ENCODE data around the gene PKLR.
A peak's percentile ranks its signal among the peaks of the same experiment; 100 is the strongest.

PKLR gene

GRCh38 chr1:155242805-155243358 is 58.4 kb downstream of the PKLR start:
- TF ChIP-seq POLR2AphosphoS5 (IDR thresholded peaks at IDR 0.05; ENCODE audit: low read depth), result no peak
- TF ChIP-seq, protein P1, sequence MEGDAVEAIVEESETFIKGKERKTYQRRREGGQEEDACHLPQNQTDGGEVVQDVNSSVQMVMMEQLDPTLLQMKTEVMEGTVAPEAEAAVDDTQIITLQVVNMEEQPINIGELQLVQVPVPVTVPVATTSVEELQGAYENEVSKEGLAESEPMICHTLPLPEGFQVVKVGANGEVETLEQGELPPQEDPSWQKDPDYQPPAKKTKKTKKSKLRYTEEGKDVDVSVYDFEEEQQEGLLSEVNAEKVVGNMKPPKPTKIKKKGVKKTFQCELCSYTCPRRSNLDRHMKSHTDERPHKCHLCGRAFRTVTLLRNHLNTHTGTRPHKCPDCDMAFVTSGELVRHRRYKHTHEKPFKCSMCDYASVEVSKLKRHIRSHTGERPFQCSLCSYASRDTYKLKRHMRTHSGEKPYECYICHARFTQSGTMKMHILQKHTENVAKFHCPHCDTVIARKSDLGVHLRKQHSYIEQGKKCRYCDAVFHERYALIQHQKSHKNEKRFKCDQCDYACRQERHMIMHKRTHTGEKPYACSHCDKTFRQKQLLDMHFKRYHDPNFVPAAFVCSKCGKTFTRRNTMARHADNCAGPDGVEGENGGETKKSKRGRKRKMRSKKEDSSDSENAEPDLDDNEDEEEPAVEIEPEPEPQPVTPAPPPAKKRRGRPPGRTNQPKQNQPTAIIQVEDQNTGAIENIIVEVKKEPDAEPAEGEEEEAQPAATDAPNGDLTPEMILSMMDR (IDR thresholded peaks at IDR 0.05; ENCODE audit: insufficient read depth, low read length), result no peak
- no peak for TF ChIP-seq SPI1 (IDR thresholded peaks at IDR 0.05; ENCODE audit: borderline replicate concordance, low read depth)
- no peak for TF ChIP-seq REST (IDR thresholded peaks at IDR 0.05; ENCODE audit: insufficient replicate concordance, low read depth)
- no peak for TF ChIP-seq GABPA (IDR thresholded peaks at IDR 0.05; ENCODE audit: low read depth)
- Histone ChIP-seq H3K27me3 (ENCODE audit: insufficient read depth, poor library complexity, severe bottlenecking) (no peaks in the 10 kb centered on the region), H3K27ac (replicated peaks) (no peak overlapping the region), H3K4me3 (replicated peaks; ENCODE audit: insufficient read depth, low read length) (no peak overlapping the region)
- no peak for DNase-seq (ENCODE audit: low read depth in 1 of 2, low spot score in 1 of 2)

DNA sequence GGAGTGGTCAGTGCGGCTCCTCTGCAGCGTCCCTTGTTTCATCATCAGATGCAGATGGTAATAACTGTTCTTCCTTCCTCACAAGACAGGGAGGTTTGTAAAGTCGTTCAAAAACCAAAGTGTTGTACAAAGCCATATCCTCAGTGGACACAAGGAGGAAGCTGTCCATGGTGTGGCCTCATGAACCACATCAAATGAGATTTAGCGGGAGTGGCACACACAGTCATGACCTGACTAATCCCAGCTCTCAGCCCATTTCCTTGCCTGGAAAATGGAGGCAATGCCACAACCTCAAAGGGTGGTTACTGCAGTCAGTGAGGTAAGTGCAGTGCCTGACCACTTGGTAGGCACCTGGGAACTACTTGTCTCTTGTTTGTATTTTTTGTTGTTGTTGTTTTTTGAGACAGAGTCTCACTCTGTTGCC is 59.4 kb downstream of the PKLR start:
- peak; percentile 73 to 79 for DNase-seq (ENCODE audit: low read depth in 1 of 2, low spot score in 1 of 2)

More for the DNA sequence above, 59.4 kb downstream of the PKLR start:
- no peak for TF ChIP-seq GABPA (IDR thresholded peaks at IDR 0.05; ENCODE audit: low read depth)
- TF ChIP-seq REST (IDR thresholded peaks at IDR 0.05; ENCODE audit: insufficient replicate concordance, low read depth), result peak; percentile 84
- TF ChIP-seq, protein P1 (IDR thresholded peaks at IDR 0.05; ENCODE audit: insufficient read depth, low read length), result no peak
- no peak for TF ChIP-seq SPI1 (IDR thresholded peaks at IDR 0.05; ENCODE audit: borderline replicate concordance, low read depth)
- TF ChIP-seq POLR2AphosphoS5 (IDR thresholded peaks at IDR 0.05; ENCODE audit: low read depth), result peak; percentile 46; the same call in 1 of the 2 replicates
- Histone ChIP-seq H3K4me3 (replicated peaks; ENCODE audit: insufficient read depth, low read length) (no peak overlapping the region), H3K27me3 (ENCODE audit: insufficient read depth, poor library complexity, severe bottlenecking) (no peaks in the 10 kb centered on the region), H3K27ac (replicated peaks) (peak overlapping the region; percentile 67)
